Measurements from ENCODE around the gene CSH1. TPM values are rescaled to one million over a fixed set of nuclear protein-coding genes. Genes with fewer than 3 reads are reported as not detected.

Gene CSH1
- total and polyA plus RNA-seq, 2 experiments from 2014 or later: 0.68 TPM; not detected in 1

DNA sequence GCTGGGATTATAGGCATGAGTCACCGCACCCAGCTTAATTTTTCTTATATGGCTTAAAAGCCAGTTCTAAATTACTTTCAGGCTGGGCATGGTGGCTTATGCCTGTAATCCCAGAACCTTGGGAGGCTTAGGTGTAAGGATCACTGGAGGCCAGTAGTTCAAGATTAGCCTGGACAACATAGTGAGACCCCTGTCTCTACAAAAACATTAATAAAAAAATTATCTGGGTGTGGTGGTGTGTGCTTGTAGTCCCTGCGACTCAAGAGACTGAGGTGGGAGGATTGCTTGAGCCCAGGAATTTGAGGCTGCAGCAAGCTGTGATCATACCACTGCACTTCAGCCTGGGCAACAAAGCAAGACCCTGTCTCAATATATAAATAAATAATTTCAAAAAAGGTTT is 43.1 kb downstream of the CSH1 start:
- H2AFZ ChIP-seq: no peak overlapping the region
- no peaks in the 10 kb centered on the region for H3K79me2 ChIP-seq (replicated peaks; ENCODE audit: insufficient read depth)
- H3K9me2 ChIP-seq (ENCODE audit: insufficient read depth): peaks cover 3% of the 10 kb centered on the region; the same call in 1 of the 2 replicates
- Mint-ChIP-seq H3K36me3 (ENCODE audit: low read depth) (peaks cover under 1% of the 10 kb centered on the region; the same call in 1 of the 3 replicates), H3K4me1 (no peaks in the 10 kb centered on the region), H3K27me3 (ENCODE audit: insufficient read depth, low read depth, poor library complexity) (peaks cover 22% of the 10 kb centered on the region), H3K27ac (no peak overlapping the region), H3K4me3 (no peak overlapping the region), H3K9me3 (peaks cover 12% of the 10 kb centered on the region)
- TF ChIP-seq STAT1 (IDR thresholded peaks at IDR 0.05; ENCODE audit: unreplicated experiment) (no peak), JUNB (IDR thresholded peaks at IDR 0.05; ENCODE audit: unreplicated experiment) (no peak), ZNF114 (CRISPR knock-in tag; IDR thresholded peaks at IDR 0.05) (no peak), EZH2 (IDR thresholded peaks at IDR 0.05; ENCODE audit: low read depth, unreplicated experiment) (no peak), NANOG (IDR thresholded peaks at IDR 0.05; ENCODE audit: borderline replicate concordance) (no peak), EZH2phosphoT487 (IDR thresholded peaks at IDR 0.05; ENCODE audit: unreplicated experiment) (no peak), ZNF331 (CRISPR knock-in tag; IDR thresholded peaks at IDR 0.05; ENCODE audit: low read depth) (no peak), CREB1 (CRISPR knock-in tag; IDR thresholded peaks at IDR 0.05; ENCODE audit: low read depth) (no peak), POLR2AphosphoS5 (IDR thresholded peaks at IDR 0.05; ENCODE audit: low read depth) (no peak)
- TF ChIP-seq, protein P1, sequence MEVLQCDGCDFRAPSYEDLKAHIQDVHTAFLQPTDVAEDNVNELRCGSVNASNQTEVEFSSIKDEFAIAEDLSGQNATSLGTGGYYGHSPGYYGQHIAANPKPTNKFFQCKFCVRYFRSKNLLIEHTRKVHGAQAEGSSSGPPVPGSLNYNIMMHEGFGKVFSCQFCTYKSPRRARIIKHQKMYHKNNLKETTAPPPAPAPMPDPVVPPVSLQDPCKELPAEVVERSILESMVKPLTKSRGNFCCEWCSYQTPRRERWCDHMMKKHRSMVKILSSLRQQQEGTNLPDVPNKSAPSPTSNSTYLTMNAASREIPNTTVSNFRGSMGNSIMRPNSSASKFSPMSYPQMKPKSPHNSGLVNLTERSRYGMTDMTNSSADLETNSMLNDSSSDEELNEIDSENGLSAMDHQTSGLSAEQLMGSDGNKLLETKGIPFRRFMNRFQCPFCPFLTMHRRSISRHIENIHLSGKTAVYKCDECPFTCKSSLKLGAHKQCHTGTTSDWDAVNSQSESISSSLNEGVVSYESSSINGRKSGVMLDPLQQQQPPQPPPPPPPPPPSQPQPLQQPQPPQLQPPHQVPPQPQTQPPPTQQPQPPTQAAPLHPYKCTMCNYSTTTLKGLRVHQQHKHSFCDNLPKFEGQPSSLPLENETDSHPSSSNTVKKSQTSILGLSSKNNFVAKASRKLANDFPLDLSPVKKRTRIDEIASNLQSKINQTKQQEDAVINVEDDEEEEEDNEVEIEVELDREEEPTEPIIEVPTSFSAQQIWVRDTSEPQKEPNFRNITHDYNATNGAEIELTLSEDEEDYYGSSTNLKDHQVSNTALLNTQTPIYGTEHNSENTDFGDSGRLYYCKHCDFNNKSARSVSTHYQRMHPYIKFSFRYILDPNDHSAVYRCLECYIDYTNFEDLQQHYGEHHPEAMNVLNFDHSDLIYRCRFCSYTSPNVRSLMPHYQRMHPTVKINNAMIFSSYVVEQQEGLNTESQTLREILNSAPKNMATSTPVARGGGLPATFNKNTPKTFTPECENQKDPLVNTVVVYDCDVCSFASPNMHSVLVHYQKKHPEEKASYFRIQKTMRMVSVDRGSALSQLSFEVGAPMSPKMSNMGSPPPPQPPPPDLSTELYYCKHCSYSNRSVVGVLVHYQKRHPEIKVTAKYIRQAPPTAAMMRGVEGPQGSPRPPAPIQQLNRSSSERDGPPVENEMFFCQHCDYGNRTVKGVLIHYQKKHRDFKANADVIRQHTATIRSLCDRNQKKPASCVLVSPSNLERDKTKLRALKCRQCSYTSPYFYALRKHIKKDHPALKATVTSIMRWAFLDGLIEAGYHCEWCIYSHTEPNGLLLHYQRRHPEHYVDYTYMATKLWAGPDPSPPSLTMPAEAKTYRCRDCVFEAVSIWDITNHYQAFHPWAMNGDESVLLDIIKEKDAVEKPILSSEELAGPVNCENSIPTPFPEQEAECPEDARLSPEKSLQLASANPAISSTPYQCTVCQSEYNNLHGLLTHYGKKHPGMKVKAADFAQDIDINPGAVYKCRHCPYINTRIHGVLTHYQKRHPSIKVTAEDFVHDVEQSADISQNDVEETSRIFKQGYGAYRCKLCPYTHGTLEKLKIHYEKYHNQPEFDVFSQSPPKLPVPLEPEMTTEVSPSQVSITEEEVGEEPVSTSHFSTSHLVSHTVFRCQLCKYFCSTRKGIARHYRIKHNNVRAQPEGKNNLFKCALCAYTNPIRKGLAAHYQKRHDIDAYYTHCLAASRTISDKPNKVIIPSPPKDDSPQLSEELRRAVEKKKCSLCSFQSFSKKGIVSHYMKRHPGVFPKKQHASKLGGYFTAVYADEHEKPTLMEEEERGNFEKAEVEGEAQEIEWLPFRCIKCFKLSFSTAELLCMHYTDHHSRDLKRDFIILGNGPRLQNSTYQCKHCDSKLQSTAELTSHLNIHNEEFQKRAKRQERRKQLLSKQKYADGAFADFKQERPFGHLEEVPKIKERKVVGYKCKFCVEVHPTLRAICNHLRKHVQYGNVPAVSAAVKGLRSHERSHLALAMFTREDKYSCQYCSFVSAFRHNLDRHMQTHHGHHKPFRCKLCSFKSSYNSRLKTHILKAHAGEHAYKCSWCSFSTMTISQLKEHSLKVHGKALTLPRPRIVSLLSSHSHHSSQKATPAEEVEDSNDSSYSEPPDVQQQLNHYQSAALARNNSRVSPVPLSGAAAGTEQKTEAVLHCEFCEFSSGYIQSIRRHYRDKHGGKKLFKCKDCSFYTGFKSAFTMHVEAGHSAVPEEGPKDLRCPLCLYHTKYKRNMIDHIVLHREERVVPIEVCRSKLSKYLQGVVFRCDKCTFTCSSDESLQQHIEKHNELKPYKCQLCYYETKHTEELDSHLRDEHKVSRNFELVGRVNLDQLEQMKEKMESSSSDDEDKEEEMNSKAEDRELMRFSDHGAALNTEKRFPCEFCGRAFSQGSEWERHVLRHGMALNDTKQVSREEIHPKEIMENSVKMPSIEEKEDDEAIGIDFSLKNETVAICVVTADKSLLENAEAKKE (CRISPR knock-in tag; IDR thresholded peaks at IDR 0.05): no peak
- TF ChIP-seq, protein P2, sequence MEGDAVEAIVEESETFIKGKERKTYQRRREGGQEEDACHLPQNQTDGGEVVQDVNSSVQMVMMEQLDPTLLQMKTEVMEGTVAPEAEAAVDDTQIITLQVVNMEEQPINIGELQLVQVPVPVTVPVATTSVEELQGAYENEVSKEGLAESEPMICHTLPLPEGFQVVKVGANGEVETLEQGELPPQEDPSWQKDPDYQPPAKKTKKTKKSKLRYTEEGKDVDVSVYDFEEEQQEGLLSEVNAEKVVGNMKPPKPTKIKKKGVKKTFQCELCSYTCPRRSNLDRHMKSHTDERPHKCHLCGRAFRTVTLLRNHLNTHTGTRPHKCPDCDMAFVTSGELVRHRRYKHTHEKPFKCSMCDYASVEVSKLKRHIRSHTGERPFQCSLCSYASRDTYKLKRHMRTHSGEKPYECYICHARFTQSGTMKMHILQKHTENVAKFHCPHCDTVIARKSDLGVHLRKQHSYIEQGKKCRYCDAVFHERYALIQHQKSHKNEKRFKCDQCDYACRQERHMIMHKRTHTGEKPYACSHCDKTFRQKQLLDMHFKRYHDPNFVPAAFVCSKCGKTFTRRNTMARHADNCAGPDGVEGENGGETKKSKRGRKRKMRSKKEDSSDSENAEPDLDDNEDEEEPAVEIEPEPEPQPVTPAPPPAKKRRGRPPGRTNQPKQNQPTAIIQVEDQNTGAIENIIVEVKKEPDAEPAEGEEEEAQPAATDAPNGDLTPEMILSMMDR (conservative IDR thresholded peaks at IDR 0.05; ENCODE audit: low read depth in 2 of 2): no peak
- TF ChIP-seq, protein P3, sequence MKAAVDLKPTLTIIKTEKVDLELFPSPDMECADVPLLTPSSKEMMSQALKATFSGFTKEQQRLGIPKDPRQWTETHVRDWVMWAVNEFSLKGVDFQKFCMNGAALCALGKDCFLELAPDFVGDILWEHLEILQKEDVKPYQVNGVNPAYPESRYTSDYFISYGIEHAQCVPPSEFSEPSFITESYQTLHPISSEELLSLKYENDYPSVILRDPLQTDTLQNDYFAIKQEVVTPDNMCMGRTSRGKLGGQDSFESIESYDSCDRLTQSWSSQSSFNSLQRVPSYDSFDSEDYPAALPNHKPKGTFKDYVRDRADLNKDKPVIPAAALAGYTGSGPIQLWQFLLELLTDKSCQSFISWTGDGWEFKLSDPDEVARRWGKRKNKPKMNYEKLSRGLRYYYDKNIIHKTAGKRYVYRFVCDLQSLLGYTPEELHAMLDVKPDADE (IDR thresholded peaks at IDR 0.05): no peak
- TF ChIP-seq, protein P4, sequence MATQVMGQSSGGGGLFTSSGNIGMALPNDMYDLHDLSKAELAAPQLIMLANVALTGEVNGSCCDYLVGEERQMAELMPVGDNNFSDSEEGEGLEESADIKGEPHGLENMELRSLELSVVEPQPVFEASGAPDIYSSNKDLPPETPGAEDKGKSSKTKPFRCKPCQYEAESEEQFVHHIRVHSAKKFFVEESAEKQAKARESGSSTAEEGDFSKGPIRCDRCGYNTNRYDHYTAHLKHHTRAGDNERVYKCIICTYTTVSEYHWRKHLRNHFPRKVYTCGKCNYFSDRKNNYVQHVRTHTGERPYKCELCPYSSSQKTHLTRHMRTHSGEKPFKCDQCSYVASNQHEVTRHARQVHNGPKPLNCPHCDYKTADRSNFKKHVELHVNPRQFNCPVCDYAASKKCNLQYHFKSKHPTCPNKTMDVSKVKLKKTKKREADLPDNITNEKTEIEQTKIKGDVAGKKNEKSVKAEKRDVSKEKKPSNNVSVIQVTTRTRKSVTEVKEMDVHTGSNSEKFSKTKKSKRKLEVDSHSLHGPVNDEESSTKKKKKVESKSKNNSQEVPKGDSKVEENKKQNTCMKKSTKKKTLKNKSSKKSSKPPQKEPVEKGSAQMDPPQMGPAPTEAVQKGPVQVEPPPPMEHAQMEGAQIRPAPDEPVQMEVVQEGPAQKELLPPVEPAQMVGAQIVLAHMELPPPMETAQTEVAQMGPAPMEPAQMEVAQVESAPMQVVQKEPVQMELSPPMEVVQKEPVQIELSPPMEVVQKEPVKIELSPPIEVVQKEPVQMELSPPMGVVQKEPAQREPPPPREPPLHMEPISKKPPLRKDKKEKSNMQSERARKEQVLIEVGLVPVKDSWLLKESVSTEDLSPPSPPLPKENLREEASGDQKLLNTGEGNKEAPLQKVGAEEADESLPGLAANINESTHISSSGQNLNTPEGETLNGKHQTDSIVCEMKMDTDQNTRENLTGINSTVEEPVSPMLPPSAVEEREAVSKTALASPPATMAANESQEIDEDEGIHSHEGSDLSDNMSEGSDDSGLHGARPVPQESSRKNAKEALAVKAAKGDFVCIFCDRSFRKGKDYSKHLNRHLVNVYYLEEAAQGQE (IDR thresholded peaks at IDR 0.05; ENCODE audit: unreplicated experiment): no peak
- H3K36me3 ChIP-seq (ENCODE audit: insufficient read depth): no peaks in the 10 kb centered on the region
- peaks cover 10% of the 10 kb centered on the region for H3K27me3 ChIP-seq (ENCODE audit: insufficient read depth)
- H3K4me2 ChIP-seq: no peak overlapping the region
- no peaks in the 10 kb centered on the region for H3K4me1 ChIP-seq (ENCODE audit: insufficient read depth)
- ATAC-seq (no peak), DNase-seq (ENCODE audit: low spot score) (no peak)
- H3K27ac ChIP-seq (ENCODE audit: low read depth): no peak overlapping the region
- H3K4me3 ChIP-seq: no peak overlapping the region
- no peaks in the 10 kb centered on the region for H4K20me1 ChIP-seq (replicated peaks; ENCODE audit: insufficient read depth)
- H3F3A ChIP-seq (replicated peaks; ENCODE audit: low read depth): 0 out of 2 replicates have a peak, but pooled peaks cover 2% of the 10 kb centered on the region

All from GM23338 (cell line).